ENCODE results near the gene CCDC71L.

GRCh38 chr7:106652909-106653308, 8.0 kb downstream of the CCDC71L start:
- TF ChIP-seq CTCF (IDR thresholded peaks at IDR 0.05; ENCODE audit: insufficient read depth, low read length, poor library complexity, severe bottlenecking) (no peak), EZH2phosphoT487 (conservative IDR thresholded peaks at IDR 0.05; ENCODE audit: low read length) (no peak)
